ENCODE data around the gene NDEL1.

The NDEL1 gene

GRCh38 chr17:8463099-8463498, 27.4 kb downstream of the NDEL1 start:
- DNase-seq (ENCODE audit: low read depth): no peak
- TF ChIP-seq, protein P1, sequence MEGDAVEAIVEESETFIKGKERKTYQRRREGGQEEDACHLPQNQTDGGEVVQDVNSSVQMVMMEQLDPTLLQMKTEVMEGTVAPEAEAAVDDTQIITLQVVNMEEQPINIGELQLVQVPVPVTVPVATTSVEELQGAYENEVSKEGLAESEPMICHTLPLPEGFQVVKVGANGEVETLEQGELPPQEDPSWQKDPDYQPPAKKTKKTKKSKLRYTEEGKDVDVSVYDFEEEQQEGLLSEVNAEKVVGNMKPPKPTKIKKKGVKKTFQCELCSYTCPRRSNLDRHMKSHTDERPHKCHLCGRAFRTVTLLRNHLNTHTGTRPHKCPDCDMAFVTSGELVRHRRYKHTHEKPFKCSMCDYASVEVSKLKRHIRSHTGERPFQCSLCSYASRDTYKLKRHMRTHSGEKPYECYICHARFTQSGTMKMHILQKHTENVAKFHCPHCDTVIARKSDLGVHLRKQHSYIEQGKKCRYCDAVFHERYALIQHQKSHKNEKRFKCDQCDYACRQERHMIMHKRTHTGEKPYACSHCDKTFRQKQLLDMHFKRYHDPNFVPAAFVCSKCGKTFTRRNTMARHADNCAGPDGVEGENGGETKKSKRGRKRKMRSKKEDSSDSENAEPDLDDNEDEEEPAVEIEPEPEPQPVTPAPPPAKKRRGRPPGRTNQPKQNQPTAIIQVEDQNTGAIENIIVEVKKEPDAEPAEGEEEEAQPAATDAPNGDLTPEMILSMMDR (IDR thresholded peaks at IDR 0.05; ENCODE audit: low read length, missing control alignments): no peak

GRCh38 chr17:8464941-8465340, 29.3 kb downstream of the NDEL1 start:
- TF ChIP-seq, protein P1 (IDR thresholded peaks at IDR 0.05; ENCODE audit: low read length, missing control alignments): no peak
- DNase-seq (ENCODE audit: low read depth): no peak
- H3K4me3 ChIP-seq (replicated peaks; ENCODE audit: low read depth, low read length): no peak overlapping the region

More at GRCh38 chr17:8463099-8463498, 27.4 kb downstream of the NDEL1 start:
- no peak overlapping the region for H3K4me3 ChIP-seq (replicated peaks; ENCODE audit: low read depth, low read length)

GRCh38 chr17:8465356-8465755, 29.7 kb downstream of the NDEL1 start:
- H3K4me3 ChIP-seq (replicated peaks; ENCODE audit: low read depth, low read length): no peak overlapping the region

GRCh38 chr17:8465759-8466158, 30.1 kb downstream of the NDEL1 start:
- TF ChIP-seq, protein P1 (IDR thresholded peaks at IDR 0.05; ENCODE audit: low read length, missing control alignments): no peak
- DNase-seq (ENCODE audit: low read depth): no peak
- no peak overlapping the region for H3K4me3 ChIP-seq (replicated peaks; ENCODE audit: low read depth, low read length)

More at GRCh38 chr17:8465356-8465755, 29.7 kb downstream of the NDEL1 start:
- TF ChIP-seq, protein P1 (IDR thresholded peaks at IDR 0.05; ENCODE audit: low read length, missing control alignments): no peak
- DNase-seq (ENCODE audit: low read depth): peak; percentile 16

GRCh38 chr17:8466456-8466855, 30.8 kb downstream of the NDEL1 start:
- peak; percentile 39 for DNase-seq (ENCODE audit: low read depth)
- TF ChIP-seq, protein P1 (IDR thresholded peaks at IDR 0.05; ENCODE audit: low read length, missing control alignments): no peak
- no peak overlapping the region for H3K4me3 ChIP-seq (replicated peaks; ENCODE audit: low read depth, low read length)

DNA sequence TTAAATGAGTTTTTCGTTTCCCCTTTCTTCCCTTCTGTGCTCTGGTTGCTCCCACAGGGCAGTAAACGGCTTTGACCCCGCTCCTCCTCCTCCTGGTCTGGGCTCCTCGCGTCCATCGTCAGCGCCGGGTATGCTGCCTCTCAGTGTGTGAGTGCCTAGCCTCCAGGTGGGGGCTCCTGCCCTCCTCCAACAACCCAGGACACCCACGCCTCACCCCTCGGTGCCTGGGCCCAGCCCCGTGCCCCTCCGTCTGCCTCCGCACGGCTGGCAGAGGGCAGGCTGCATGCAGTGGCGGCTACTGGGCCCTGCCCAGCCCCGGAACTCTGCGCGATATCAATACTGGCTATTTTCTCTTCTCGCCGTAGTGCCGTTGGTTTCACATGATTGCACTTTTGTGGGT, 31.2 kb downstream of the NDEL1 start:
- DNase-seq (ENCODE audit: low read depth): no peak
- no peak overlapping the region for H3K4me3 ChIP-seq (replicated peaks; ENCODE audit: low read depth, low read length)
- TF ChIP-seq, protein P1 (IDR thresholded peaks at IDR 0.05; ENCODE audit: low read length, missing control alignments): no peak

DNA sequence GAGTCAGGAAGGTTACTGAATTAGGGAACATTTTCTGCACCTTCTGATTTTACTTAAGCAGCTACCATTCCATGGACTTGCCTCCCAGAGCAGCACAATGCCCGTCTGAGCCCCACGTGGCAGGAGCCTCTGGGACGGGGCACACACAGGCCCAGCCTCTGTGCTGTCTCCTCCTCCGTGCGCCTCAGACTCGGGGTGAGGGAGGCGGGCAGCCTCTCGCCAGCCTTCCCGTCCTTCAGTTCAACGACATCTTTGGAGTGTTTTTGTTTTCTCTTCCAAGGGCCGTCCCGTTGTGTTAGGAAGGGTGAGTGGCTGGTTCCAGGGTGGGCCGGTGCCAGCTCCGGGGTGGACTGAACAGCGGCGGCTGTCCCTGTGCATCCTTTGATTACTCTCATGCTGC, 31.8 kb downstream of the NDEL1 start:
- TF ChIP-seq, protein P1 (IDR thresholded peaks at IDR 0.05; ENCODE audit: low read length, missing control alignments): no peak
- DNase-seq (ENCODE audit: low read depth): no peak
- no peak overlapping the region for H3K4me3 ChIP-seq (replicated peaks; ENCODE audit: low read depth, low read length)

Measured in fibroblast of pulmonary artery (primary cell).